Inflammatory macrophage treated with lipopolysaccharide for 4 hours (primary cell): Measurements from ENCODE around the gene LEP.
"Not testable (repeated sequence)": the region's sequence is repeated elsewhere in the genome, so short reads cannot be mapped to it uniquely, and the experiment has no call there.

Experiments
- DNase-seq: peaks from one replicate; pipeline ENCODE4 v3.0.0-alpha.2; 2020

LEP gene

DNA sequence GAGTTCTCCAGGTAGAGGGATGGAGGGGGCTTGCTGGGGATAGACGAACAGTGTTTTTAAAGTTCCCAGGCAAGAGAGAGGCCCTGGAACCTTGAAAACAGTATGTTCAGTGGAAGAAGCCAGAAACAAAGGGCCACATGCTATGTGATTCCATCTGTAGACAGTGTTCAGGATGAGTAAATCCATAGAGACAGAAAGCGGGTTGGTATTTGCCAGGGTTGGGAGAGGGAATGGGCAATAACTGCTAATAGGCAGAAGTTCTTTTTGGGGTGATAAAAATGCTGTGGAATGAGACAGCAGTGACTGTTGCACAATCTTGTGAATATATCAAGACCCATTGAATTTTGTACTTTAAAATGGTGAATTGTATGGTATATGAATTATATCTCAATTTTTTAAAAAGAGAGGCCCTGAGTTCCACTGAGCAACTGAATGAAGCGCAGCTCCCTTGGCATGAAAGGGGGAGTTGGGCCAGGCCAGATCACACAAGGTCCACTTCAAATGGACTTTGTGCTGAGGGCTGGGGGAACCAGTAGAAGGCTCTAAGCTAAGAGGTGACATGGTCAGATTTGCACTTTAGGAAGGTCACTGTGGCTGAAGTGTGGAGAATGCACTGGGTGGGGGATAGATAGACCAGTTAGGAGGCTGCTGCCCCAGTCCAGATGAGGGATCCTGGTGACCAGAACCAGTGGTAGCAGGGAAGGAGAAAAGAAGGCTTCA lies 34.0 kb downstream of the LEP start:
- no peak for DNase-seq

- no peak for DNase-seq
Measured at GRCh38 chr7:128275681-128276080, 34.6 kb downstream of the LEP start.

DNA sequence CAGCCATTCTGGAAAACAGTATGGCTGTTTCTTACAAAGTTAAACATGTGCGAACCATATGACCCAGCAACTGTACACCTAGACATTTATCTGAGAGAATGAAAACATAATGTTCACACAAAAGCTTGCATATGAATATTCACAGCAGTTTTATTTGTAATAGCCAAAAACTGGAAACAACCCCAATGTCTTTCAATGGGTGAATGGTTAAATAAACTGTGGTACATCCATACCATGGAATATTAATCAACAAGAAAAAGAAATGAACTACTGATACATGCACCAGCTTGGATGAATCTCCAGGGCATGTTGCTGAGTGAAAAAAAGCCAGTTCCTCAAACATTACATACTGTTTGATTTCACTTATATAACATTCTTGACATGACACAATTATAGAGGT lies 37.3 kb downstream of the LEP start:
- DNase-seq, result no peak

- DNase-seq, result no peak
Measured at GRCh38 chr7:128279124-128279713, 38.1 kb downstream of the LEP start.

- not testable (repeated sequence) for DNase-seq
Measured at GRCh38 chr7:128280451-128280850, 39.4 kb downstream of the LEP start.

GRCh38 chr7:128281605-128282380 lies 40.7 kb downstream of the LEP start:
- no peak for DNase-seq

DNA sequence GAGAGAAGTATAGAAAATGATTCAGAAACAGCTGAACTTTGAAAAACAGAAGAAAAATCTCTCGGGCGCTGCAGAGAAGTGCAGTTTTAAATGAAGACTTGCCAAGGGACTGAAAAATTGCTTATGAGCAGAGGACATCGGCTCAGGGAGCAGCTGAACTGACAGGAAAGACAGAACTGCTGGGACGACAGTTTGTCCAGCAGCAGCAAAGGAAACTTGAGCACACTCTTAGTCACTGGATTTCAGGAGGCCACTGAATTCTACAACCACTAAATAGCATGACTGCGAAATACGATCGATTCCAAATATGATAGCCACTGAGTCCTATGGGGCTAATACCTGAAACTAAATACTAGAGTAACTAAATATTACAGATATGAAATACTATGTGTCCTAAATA lies 43.0 kb downstream of the LEP start:
- no peak for DNase-seq

- DNase-seq, result no peak
Measured at GRCh38 chr7:128287556-128287955, 46.5 kb downstream of the LEP start.

GRCh38 chr7:128298004-128298403 lies 56.9 kb downstream of the LEP start:
- not testable (repeated sequence) for DNase-seq

DNA sequence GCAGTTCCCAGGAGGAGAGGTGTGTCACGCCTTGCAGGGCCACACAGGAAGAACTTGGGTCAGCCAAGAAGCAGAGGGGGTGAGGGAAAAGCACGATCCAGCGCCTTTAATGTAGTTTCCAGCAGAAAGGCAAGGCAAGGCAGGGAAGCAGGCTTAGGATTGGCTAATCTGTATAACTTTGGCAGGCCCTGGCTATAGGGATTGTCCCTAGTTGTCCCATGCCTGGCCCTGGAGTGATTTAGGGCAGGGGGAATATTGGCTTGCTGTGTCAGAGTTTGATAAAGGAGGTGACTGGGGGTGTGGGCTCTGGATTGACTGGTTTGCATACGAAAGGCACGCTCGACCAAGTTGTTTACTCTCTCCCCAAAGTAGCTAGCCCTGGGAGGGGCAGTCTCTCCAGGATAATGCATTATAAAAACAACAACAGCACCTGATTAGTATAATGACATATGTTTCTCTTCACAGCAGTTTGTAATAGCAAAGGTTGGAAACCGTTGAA lies 58.1 kb downstream of the LEP start:
- DNase-seq, result no peak

- DNase-seq, result no peak
Measured at GRCh38 chr7:128302139-128302538, 61.1 kb downstream of the LEP start.

GRCh38 chr7:128303133-128303532 lies 62.1 kb downstream of the LEP start:
- no peak for DNase-seq

- peak; percentile 19 for DNase-seq
Measured at GRCh38 chr7:128303643-128304042, 62.6 kb downstream of the LEP start.

- DNase-seq, result no peak
Measured at GRCh38 chr7:128304212-128304611, 63.1 kb downstream of the LEP start.

- peak; percentile 61 for DNase-seq
Measured at GRCh38 chr7:128307061-128307460, 66.0 kb downstream of the LEP start.
